ENCODE results near the gene FARS2.

FARS2 gene

GRCh38 chr6:5509106-5509505, 247.8 kb downstream of the FARS2 start:
- no peak for DNase-seq

- DNase-seq = no peak
Observed at GRCh38 chr6:5510331-5511133, 249.2 kb downstream of the FARS2 start.

- no peak for DNase-seq
Observed at GRCh38 chr6:5511954-5512353, 250.6 kb downstream of the FARS2 start.

GRCh38 chr6:5512422-5512821, 251.1 kb downstream of the FARS2 start:
- DNase-seq = no peak

- no peak for DNase-seq
Observed at GRCh38 chr6:5513408-5513807, 252.1 kb downstream of the FARS2 start.

- no peak for DNase-seq
Observed at GRCh38 chr6:5514353-5514752, 253.0 kb downstream of the FARS2 start.

GRCh38 chr6:5515200-5515599, 253.9 kb downstream of the FARS2 start:
- no peak for DNase-seq

GRCh38 chr6:5516036-5516435, 254.7 kb downstream of the FARS2 start:
- DNase-seq = no peak

GRCh38 chr6:5517796-5518195, 256.5 kb downstream of the FARS2 start:
- DNase-seq = no peak

GRCh38 chr6:5518936-5519491, 257.7 kb downstream of the FARS2 start:
- no peak for DNase-seq

- DNase-seq = no peak
Observed at GRCh38 chr6:5520796-5521195, 259.5 kb downstream of the FARS2 start.

GRCh38 chr6:5521322-5521721, 260.0 kb downstream of the FARS2 start:
- no peak for DNase-seq

GRCh38 chr6:5522147-5522546, 260.8 kb downstream of the FARS2 start:
- DNase-seq = no peak

- no peak for DNase-seq
Observed at GRCh38 chr6:5524110-5524509, 262.8 kb downstream of the FARS2 start.

- DNase-seq = no peak
Observed at GRCh38 chr6:5525209-5525608, 263.9 kb downstream of the FARS2 start.

GRCh38 chr6:5529015-5529414, 267.7 kb downstream of the FARS2 start:
- DNase-seq = no peak

GRCh38 chr6:5529733-5530132, 268.4 kb downstream of the FARS2 start:
- DNase-seq = no peak

- no peak for DNase-seq
Observed at GRCh38 chr6:5531161-5531560, 269.8 kb downstream of the FARS2 start.

- no peak for DNase-seq
Observed at GRCh38 chr6:5531853-5532375, 270.6 kb downstream of the FARS2 start.

- no peak for DNase-seq
Observed at GRCh38 chr6:5532941-5533340, 271.6 kb downstream of the FARS2 start.

- DNase-seq = no peak
Observed at GRCh38 chr6:5534643-5535042, 273.3 kb downstream of the FARS2 start.

- DNase-seq = no peak
Observed at GRCh38 chr6:5536644-5537043, 275.3 kb downstream of the FARS2 start.

- no peak for DNase-seq
Observed at GRCh38 chr6:5537132-5537531, 275.8 kb downstream of the FARS2 start.

- no peak for DNase-seq
Observed at GRCh38 chr6:5537967-5538366, 276.7 kb downstream of the FARS2 start.
